ENCODE data around the gene VAV3.

DNA sequence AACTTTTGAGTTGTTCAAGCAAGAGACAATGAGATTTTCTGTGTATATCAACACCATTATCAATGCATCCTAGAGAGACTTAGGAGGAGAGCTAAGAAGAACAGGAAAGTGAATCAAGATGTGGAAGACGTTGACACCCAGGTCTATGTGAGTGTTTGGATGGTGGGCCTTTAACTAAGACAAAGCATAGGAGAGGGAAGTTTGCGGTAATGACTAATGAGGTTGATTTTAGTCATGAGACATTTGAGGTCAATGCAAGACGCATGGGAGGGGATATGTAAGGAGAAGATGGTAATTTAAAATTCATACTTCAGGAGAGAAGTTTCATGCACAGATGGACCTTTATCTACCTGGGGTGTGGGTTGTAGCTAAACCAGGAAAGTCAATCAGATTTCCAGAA is 269.6 kb downstream of the VAV3 start:
- TF ChIP-seq, protein P1, sequence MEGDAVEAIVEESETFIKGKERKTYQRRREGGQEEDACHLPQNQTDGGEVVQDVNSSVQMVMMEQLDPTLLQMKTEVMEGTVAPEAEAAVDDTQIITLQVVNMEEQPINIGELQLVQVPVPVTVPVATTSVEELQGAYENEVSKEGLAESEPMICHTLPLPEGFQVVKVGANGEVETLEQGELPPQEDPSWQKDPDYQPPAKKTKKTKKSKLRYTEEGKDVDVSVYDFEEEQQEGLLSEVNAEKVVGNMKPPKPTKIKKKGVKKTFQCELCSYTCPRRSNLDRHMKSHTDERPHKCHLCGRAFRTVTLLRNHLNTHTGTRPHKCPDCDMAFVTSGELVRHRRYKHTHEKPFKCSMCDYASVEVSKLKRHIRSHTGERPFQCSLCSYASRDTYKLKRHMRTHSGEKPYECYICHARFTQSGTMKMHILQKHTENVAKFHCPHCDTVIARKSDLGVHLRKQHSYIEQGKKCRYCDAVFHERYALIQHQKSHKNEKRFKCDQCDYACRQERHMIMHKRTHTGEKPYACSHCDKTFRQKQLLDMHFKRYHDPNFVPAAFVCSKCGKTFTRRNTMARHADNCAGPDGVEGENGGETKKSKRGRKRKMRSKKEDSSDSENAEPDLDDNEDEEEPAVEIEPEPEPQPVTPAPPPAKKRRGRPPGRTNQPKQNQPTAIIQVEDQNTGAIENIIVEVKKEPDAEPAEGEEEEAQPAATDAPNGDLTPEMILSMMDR (IDR thresholded peaks at IDR 0.05; ENCODE audit: low read depth, low read length, poor library complexity, severe bottlenecking), result no peak
- TF ChIP-seq EZH2phosphoT487 (IDR thresholded peaks at IDR 0.05; ENCODE audit: borderline replicate concordance, low read length), result no peak
